ENCODE measurements around the gene KRTAP12-2.
"Not testable (repeated sequence)": the region's sequence is repeated elsewhere in the genome, so short reads cannot be mapped to it uniquely, and the experiment has no call there.

Gene KRTAP12-2

GRCh38 chr21:44649521-44650100, 17.1 kb downstream of the KRTAP12-2 start:
- DNase-seq: no peak

GRCh38 chr21:44648557-44649311, 18.0 kb downstream of the KRTAP12-2 start:
- DNase-seq: no peak

GRCh38 chr21:44647222-44647552, 19.5 kb downstream of the KRTAP12-2 start:
- DNase-seq: no peak

GRCh38 chr21:44646366-44647221, 20.1 kb downstream of the KRTAP12-2 start, which contains the start of gene KRTAP10-11:
TSS of gene KRTAP10-11 (plus strand) at chr21:44646414. CDS start at chr21:44646459, 45 bp downstream.
- not testable (repeated sequence) for DNase-seq

- DNase-seq: no peak
Observed at GRCh38 chr21:44644878-44645277, 21.8 kb downstream of the KRTAP12-2 start.

GRCh38 chr21:44643741-44644310, 22.9 kb downstream of the KRTAP12-2 start:
- no peak for DNase-seq

- DNase-seq: no peak
Observed at GRCh38 chr21:44640761-44641160, 26.0 kb downstream of the KRTAP12-2 start.

- DNase-seq: no peak
Observed at GRCh38 chr21:44639331-44639655, 27.4 kb downstream of the KRTAP12-2 start.

GRCh38 chr21:44638506-44639330, 28.0 kb downstream of the KRTAP12-2 start:
- DNase-seq: not testable (repeated sequence)

- DNase-seq: not testable (repeated sequence)
Observed at GRCh38 chr21:44637851-44638348, 28.8 kb downstream of the KRTAP12-2 start.

GRCh38 chr21:44637018-44637850, 29.5 kb downstream of the KRTAP12-2 start, which contains the start of gene KRTAP10-10:
TSS of gene KRTAP10-10 (plus strand) at chr21:44637356. CDS start at chr21:44637418, 62 bp downstream.
- DNase-seq: no peak

- no peak for DNase-seq
Observed at GRCh38 chr21:44636209-44637017, 30.3 kb downstream of the KRTAP12-2 start.

- no peak for DNase-seq
Observed at GRCh38 chr21:44632067-44632466, 34.7 kb downstream of the KRTAP12-2 start.

- no peak for DNase-seq
Observed at GRCh38 chr21:44630440-44630839, 36.3 kb downstream of the KRTAP12-2 start.

GRCh38 chr21:44628707-44629391, 37.9 kb downstream of the KRTAP12-2 start:
- no peak for DNase-seq

- not testable (repeated sequence) for DNase-seq
Observed at GRCh38 chr21:44627831-44628233, 38.9 kb downstream of the KRTAP12-2 start.

- not testable (repeated sequence) for DNase-seq
Observed at GRCh38 chr21:44627181-44627822, 39.4 kb downstream of the KRTAP12-2 start.

- no peak for DNase-seq
Observed at GRCh38 chr21:44626673-44627143, 40.0 kb downstream of the KRTAP12-2 start, which contains the start of gene KRTAP10-9. TSS of gene KRTAP10-9 (plus strand) at chr21:44627093. CDS start at chr21:44627172, 79 bp downstream.

GRCh38 chr21:44626262-44626661, 40.5 kb downstream of the KRTAP12-2 start:
- peak; percentile 20 for DNase-seq
